SK-MEL-5 (cell line): Measurements from ENCODE around the gene CALHM1. TPM values are rescaled to one million over a fixed set of nuclear protein-coding genes. Genes with fewer than 3 reads are reported as not detected.
"Not testable (repeated sequence)": the region's sequence is repeated elsewhere in the genome, so short reads cannot be mapped to it uniquely, and the experiment has no call there.

Source experiments
- DNase-seq: peaks from one replicate; pipeline ENCODE4 v3.0.0-alpha.2; 2016; ENCODE audit warnings: low read depth, low spot score
- in situ Hi-C: cut with HindIII; loops from 2 replicates; pipeline ENCODE4 v1.10.0; 2016; ENCODE audit warnings: low sequenced_read_pairs, high pct_unique_total_duplicates, low pct_unique_long_range_greater_than_20kb
- total RNA-seq: library from RNA; depleted of rRNA; stranded (reverse); fragments of >200 nt; shearing (Covaris generic); gene quantifications from 2 replicates; pipeline ENCODE4 v1.2.3, GENCODE V29; 2014

The CALHM1 gene
- total RNA-seq, 1 experiment from 2014 or later = not detected

DNA sequence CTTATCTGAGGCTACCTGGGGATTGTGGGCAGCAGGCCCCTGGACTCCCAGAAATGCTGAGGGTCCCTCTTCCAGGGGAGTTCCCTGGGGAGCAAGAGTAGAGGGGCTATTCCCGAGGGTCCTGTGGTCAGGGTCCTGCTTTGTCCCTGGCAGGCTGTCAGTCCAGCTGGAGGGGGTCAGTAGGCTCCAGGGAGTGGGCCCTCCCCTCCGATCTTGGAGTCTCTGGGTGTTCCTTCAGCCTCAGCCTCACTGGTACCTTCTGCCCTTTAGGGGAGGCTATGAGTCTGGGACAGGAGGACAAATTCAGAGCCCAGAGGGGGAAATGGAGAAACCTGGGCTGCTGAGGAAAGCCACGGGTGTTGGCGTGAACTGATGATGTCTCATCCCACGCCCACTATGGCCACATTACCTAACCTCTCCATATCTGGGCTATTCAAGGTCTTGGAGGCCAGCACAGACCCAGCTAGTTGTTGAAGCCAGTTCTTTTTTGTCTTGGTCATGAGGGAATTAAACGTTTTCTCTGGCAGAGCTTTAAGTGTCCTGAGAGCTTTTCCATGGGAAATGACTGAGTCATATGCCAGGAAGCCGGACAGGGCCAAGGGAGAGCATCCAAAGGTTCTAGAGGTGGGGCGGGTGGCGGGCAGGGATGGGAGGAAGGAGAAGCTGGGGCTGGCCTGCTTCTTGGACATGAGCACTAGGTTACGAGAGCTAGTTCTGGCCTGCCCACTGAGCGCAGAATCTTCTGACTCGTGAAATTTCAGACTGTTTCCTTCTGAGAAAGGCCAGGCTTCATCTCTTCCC lies 12.7 kb downstream of the CALHM1 start:
- in situ Hi-C loops = no loop called here
- DNase-seq = no peak

DNA sequence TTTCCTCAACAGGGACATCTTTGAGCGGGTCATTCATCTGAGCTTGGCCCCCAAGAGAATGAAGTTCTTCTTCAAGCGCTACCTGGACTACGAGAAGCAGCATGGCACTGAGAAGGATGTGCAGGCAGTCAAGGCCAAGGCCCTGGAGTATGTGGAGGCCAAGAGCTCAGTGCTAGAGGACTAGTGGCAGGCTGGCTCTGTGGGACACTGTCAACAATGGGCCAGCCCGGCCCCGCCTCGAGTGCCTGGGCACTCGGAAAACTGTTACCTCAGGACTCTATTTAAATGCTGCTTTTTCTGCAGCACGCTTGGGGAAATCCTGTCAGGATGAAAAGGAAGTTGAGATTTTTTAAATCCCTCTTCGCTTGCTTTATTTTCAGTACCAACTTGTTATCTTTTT lies 13.3 kb downstream of the CALHM1 start:
- in situ Hi-C loops = no loop called here
- DNase-seq = no peak

DNA sequence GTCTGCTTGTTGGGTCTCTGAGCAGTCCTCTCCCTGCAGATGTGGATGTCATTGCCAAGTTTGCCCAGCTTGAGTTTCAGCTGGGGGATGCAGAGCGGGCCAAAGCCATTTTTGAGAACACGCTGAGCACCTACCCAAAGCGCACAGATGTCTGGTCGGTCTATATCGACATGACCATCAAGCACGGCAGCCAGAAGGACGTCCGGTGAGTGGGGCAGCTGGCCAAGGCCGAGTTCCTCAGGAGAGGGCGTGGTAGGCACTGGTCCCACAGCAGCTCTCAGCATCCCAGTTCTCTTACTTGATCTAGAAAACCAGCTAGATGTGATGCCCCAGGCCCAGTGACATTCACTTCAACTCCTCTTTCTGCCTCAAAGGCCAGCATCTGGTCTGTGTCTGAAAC lies 14.2 kb downstream of the CALHM1 start:
- no peak for DNase-seq
- in situ Hi-C loops = no loop called here

DNA sequence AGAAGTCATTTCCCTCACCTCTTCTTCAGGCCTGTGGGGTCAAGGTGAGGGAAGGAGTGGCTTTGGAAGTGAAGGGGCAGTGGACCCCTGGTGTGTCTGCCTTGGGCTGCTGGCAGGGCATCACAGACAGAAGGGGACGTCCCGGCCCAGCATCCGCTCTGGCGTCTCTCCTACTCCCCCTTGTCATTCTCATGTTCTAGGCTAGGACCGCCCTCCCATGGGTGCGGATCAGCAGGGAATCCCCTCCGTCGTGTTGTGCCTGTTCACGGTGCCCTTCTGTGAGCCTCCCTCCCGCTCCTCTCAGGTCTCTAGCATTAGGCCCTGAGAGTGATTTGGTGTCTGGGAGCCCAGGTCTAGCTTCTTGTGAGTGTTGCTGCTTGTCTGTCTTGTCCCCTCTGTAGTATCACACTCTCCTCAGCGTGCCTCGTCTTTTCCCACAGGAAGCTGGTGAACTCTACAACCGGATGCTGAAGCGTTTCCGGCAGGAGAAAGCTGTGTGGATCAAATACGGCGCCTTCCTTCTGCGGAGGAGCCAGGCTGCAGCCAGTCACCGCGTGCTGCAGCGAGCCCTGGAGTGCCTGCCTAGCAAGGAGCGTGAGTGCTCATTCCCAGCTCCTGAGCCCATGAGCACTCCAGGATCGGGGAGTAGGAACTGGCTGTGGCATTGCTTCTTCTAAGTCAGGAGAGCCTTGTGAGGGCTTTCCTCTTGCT lies 15.1 kb downstream of the CALHM1 start:
- in situ Hi-C loops = no loop called here

DNA sequence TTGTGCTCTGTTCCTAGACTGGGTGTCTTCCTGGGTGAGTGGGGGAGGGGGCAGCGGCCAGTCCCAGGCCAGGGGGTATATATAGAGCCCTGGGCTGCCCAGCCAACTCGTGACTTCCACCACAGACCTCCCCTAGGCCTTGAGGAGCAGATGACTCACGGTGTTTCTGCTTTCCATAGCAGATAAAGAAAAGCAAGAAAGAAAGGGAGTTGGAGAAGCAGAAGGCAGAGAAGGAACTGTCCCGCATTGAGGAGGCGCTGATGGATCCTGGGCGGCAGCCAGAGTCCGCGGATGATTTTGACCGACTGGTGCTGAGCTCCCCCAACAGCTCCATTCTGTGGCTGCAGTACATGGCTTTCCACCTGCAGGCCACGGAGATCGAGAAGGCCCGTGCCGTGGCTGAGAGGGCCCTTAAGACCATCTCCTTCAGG lies 16.7 kb downstream of the CALHM1 start:
- in situ Hi-C loops = no loop called here
- no peak for DNase-seq

More for the DNA sequence above, 15.1 kb downstream of the CALHM1 start:
- DNase-seq = no peak

DNA sequence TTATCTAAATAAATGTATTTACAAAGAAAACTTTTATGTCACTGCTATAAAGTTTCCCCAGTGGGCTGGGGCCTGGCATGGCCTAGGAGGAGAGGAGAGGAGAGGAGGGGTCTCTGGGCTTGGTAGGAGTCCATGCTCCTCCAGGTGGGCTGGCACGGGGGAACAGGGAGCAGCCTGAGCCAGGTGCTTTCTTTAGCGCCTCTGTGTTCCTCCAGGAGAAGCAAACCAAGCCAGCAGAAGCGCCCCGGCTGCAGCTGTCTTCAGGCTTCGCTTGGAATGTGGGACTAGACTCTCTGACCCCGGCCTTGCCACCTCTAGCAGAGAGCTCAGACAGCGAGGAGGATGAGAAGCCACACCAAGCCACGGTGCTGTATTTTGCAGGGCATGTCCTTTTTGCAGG lies 17.1 kb downstream of the CALHM1 start:
- DNase-seq = no peak
- in situ Hi-C loops = no loop called here

DNA sequence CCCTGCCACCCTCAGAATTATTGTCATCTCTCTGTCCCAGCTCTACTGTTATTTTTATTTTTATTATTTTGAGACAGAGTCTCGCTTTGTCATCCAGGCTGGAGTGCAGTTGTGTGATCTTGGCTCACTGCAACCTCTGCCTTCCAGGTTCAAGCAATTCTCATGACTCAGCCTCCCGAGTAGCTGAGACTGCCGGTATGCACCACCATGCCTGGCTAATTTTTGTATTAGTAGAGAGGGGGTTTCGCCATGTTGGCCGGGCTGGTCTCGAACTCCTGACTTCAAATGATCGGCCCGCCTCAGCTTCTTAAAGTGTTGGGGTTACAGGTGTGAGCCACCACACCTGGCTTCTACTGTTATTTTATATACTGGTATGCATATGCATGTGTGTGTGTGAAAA lies 17.5 kb downstream of the CALHM1 start:
- no peak for DNase-seq

DNA sequence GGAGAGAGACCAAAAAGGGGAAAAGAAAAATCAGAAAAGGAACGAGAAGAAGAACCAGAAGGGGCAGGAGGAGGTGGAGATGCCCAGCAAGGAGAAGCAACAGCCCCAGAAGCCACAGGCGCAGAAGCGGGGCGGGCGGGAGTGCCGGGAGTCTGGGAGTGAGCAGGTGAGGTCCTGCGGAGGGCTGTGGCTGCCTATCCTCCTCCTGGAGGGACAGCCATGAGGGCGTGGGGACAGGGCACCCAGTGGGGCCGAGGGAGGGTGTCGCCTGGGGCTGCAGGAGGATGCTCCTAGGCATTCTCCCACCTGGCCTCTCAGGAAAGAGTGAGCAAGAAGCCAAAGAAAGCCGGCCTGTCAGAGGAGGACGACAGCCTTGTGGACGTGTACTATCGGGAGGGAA lies 18.3 kb downstream of the CALHM1 start:
- no peak for DNase-seq
- in situ Hi-C loops = no loop called here

More for the DNA sequence above, 17.5 kb downstream of the CALHM1 start:
- in situ Hi-C loops = no loop called here

DNA sequence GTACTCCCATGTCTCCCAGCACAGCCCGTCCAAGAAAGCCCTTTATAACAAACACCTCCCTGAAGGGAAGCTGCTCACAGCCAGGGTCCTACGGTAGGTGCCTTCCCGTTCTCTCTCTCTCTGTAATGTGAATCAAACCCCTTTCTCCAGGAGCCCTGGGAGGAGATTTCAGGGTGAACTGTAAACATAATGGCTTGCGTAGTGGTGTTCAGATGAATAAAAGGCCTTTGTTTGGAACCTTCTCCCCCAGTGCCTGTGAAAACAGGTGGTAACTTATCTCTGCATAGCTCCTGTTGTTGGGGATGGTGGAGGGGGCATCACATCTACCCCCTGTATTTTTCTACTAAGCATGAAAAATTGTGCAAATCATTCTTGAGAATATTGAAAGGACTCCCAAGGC lies 18.9 kb downstream of the CALHM1 start:
- in situ Hi-C loops = no loop called here
- DNase-seq = no peak

DNA sequence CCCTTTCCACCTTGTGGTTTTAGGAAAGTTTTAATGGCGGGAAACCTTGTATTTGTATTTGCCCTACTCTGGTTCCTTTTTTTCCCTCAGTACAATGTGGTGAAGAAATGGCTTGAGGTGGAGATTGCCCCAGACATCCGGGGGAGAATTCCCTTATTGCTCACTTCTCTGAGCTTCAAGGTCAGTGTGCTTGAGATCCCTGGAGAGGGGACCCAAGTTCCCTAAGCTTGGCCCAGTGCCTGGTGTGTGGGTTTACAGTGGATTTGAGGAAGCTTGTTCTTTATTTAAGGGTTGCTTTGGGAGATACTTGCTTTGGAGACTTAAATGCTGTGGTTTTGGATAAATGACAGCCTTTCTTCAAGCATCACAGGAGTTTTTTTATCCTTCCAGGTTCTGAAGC lies 24.8 kb downstream of the CALHM1 start:
- in situ Hi-C loops = no loop called here
- no peak for DNase-seq

DNA sequence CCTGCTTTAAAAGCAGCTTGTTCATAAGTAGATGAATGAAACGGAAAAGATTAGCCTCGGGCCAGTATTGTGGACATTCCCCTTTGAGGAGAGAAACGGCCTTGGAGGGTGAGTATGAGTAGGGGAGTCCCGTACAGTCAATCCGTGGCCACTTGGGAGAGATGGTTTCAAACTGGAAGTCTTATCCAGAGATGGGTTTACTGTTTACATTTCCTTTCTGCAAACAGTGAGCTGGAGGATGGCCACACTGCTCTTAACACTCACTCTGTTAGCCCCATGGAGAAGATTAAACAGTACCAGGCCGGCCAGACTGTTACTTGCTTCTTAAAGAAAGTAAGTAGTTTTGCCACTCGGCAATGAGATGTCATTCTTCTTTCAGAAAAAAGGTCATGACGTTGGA lies 26.8 kb downstream of the CALHM1 start:
- DNase-seq = no peak
- in situ Hi-C loops = no loop called here

DNA sequence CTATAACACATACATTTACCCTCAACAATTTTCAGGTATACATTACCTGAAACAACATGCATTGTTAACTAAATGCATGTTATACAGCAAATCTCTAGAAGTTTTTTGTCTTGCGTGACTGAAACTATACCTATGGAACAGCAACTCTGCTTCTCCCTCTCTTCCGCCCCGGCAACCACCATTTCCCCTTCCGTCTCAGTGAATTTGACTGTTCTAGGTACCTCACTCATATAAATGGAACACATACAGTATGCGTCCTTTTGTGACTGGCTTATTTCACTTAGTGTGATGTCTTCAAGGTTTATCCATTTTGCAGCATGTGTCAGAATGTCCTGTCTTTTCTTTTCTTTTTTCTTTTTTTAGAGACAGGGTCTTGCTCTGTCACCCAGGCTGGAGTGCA lies 29.1 kb downstream of the CALHM1 start:
- in situ Hi-C loops = no loop called here
- DNase-seq = no peak

DNA sequence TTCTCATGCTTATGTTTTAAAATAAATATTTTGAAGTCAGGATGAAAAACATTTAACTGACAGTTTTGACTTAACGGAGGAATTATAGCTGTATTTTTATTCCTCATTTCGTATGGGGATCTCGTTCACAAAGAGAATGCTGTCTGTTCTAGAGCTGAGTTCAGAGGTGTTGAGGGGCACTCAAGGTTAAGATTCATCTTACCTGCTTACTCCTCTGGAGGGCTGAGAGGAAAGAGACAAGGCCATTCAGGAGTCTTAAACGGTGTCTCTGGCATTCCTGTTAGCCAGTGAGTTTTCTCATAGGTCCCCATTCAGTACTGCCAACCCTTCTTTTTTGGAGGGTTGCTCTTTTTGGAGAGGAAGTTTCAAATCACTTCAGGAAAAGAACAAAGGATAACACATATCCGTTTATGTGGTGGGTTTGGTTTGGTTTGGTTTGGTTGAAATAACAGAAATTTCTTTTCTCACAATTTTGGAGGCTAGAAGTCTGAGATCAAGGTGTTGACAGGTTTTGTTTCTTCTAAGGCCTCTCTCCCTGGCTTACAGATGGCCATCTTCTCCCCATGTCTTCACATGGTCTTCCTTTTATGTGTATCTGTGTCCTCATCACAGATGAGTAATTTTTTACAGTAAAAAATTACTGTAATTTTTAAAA lies 29.6 kb downstream of the CALHM1 start:
- in situ Hi-C loops = no loop called here

DNA sequence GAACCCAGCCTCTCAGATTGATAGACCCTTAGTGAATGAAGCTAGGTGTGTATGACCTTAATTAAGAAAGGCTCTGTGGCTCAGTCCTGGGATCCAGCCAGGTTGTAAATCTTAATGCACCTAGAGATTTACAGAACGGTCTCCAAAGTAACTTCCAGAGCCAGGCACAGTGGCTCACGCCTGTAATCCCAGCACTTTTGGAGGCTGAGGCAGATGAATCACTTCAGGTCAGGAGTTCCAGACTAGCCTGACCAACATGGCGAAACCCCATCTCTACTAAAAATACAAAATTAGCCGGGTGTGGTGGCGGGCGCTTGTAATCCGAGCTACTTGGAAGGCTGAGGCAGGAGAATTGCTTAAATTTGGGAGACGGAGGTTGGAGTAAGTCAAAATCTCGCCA lies 30.8 kb downstream of the CALHM1 start:
- in situ Hi-C loops = no loop called here
- DNase-seq = no peak

More for the DNA sequence above, 29.6 kb downstream of the CALHM1 start:
- no peak for DNase-seq

DNA sequence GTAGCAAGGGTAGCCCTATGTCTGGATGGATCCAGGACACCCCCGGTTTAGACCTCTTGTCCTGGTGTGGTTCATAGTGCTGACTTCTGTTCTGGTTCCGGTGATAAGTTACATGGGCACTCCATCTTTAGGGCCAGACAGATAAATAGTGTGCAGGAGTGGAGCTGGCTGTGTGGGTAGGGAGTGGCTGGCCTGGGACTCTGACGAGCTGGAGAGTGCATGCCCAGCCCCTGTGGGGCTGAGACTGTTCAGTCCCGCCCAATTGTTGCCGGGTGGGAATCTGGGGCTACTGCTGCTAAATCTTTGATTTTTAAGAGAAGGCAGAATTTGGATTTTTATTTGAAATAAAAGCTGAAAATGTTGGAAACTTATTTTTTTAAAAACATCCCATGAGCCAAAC lies 35.0 kb downstream of the CALHM1 start:
- no peak for DNase-seq
- in situ Hi-C loops = no loop called here

DNA sequence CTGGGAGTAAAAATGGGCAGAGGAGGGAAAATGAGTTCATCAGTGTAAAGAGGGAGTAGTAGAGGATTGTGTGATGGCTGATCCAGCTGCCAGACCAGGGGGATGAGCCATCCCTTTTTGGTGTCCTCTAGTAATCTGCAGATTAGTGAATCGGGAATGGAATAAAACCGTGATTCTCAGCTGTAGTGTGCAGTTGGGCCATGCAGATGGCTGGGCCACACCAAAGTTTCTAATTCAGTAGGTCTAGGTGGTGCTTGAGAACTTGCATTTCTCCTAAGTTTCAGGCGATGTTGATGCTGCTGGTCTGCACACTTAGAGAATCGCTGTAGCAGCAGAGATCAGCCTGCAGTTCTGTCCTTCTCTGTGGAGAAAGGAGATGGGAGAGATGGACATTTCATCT lies 39.6 kb downstream of the CALHM1 start:
- DNase-seq = no peak
- in situ Hi-C loops = no loop called here

DNA sequence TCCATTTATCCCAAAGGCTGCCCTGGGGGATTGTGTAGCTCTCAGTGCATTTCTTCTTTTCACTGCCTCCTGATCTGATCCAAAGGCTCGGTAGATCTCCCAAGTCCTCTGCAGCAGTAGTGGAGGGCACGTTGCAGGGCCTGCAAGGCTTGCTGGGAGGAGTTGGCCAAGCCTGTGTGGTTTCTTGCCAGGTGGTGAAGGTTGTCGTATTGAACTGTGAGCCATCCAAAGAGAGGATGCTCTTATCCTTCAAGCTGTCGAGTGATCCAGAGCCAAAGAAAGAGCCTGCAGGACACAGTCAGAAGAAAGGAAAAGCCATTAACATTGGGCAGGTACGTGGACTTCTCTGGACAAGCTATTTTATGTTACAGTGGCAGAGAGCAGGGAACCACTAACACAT lies 41.1 kb downstream of the CALHM1 start:
- in situ Hi-C loops = no loop called here
- DNase-seq = no peak

DNA sequence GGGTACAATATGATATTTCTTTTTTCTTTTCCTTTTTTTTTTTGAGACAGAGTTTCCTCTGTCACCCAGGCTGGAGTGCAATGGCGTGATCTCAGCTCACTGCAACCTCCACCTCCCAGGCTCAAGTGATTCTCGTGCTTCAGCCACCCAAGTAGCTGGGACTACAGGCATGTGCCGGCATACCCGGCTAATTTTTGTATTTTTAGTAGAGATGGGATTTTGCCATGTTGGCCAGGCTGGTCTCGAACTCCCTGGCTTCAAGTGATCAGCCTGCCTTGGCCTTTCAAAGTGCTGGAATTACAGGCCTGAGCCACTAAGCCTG lies 41.6 kb downstream of the CALHM1 start:
- in situ Hi-C loops, DNase-seq: not testable (repeated sequence)
